H1 (cell line): ENCODE results near the gene LHFPL3. TPM values are rescaled to one million over a fixed set of nuclear protein-coding genes. Genes with fewer than 3 reads are reported as not detected.

Source experiments
- CTCF ChIA-PET: fragments of 300-600 bp; sonication (Branson Sonifier 250); formaldehyde crosslinking; loops from one replicate; lab custom pipeline; 2021; ENCODE audit not compliant: partially characterized antibody; lab: Charles Lee
- POLR2A ChIA-PET: fragments of 300-600 bp; sonication (Branson Sonifier 250); formaldehyde crosslinking; loops from one replicate; lab custom pipeline; 2021; ENCODE audit warnings: inconsistent platforms; ENCODE audit not compliant: partially characterized antibody; lab: Charles Lee
- DNase-seq, 2 experiments: peaks; one replicate each; pipeline versions ENCODE4 v3.0.0 to v3.0.0-alpha.2; 2010 to 2022; ENCODE audit warnings: low spot score in 2 of 2, low read depth in 1 of 2, mixed read lengths in 1 of 2
- FAIRE-seq: peaks from 2 replicates; lab custom pipeline; 2011; peaks lifted over from hg19 to GRCh38; lab: Jason Lieb, UNC
- H2AFZ ChIP-seq: 2 replicates; pipeline ENCODE4 v1.8.1; 2012; ENCODE audit warnings: low read length, inconsistent platforms
- H2AK5ac ChIP-seq: 2 replicates; pipeline ENCODE4 v1.6.1; 2013; ENCODE audit warnings: low read depth, low read length
- H2BK120ac ChIP-seq: replicated peaks from 2 replicates; pipeline ENCODE3; 2013; ENCODE audit warnings: low read depth, low read length, inconsistent platforms
- H2BK12ac ChIP-seq: 2 replicates; pipeline ENCODE4 v1.6.1; 2013; ENCODE audit warnings: low read depth, low read length
- H2BK15ac ChIP-seq: 2 replicates; pipeline ENCODE4 v1.6.1; 2013; ENCODE audit warnings: low read length
- H2BK20ac ChIP-seq: 2 replicates; pipeline ENCODE4 v1.6.1; 2013; ENCODE audit warnings: low read length
- H2BK5ac ChIP-seq: 2 replicates; pipeline ENCODE4 v1.6.1; 2013; ENCODE audit warnings: low read depth, low read length
- H3K14ac ChIP-seq: 2 replicates; pipeline ENCODE4 v1.6.1; 2013; ENCODE audit warnings: inconsistent platforms; ENCODE audit not compliant: insufficient read length
- H3K18ac ChIP-seq: 2 replicates; pipeline ENCODE4 v1.6.1; 2013; ENCODE audit warnings: low read length; ENCODE audit errors: extremely low read depth
- H3K23ac ChIP-seq: 2 replicates; pipeline ENCODE4 v1.6.1; 2013; ENCODE audit warnings: inconsistent platforms; ENCODE audit not compliant: insufficient read length
- H3K23me2 ChIP-seq: 2 replicates; pipeline ENCODE4 v1.6.1; 2013; ENCODE audit warnings: low read depth, low read length
- H3K27ac ChIP-seq: 2 replicates; pipeline ENCODE4 v1.6.1; 2011; ENCODE audit warnings: low read depth, low read length, inconsistent platforms
- H3K27me3 ChIP-seq, 4 experiments: replicated peaks in 1 of 4; 1 replicate in 1 of 4; 2 replicates in 3 of 4; pipeline versions ENCODE4 v1.6.1 to v1.8.1; 2011 to 2013; ENCODE audit warnings: low read length in 3 of 4, mild to moderate bottlenecking in 3 of 4, inconsistent platforms in 2 of 4, mixed read lengths in 2 of 4, moderate library complexity in 1 of 4; ENCODE audit not compliant: control insufficient read depth in 3 of 4, insufficient read depth in 3 of 4; ENCODE audit errors: extremely low read depth in 1 of 4
- H3K36me3 ChIP-seq, 4 experiments: 2 replicates each; pipeline versions ENCODE4 v1.6.1 to v1.8.1; 2011 to 2013; ENCODE audit warnings: mild to moderate bottlenecking in 4 of 4, low read length in 3 of 4, moderate library complexity in 2 of 4, control low read depth in 1 of 4, inconsistent platforms in 1 of 4; ENCODE audit not compliant: insufficient read depth in 4 of 4, control insufficient read depth in 2 of 4
- H3K4ac ChIP-seq: replicated peaks from 2 replicates; pipeline ENCODE3; 2013; ENCODE audit warnings: low read length, low read depth, mixed read lengths, inconsistent platforms; ENCODE audit not compliant: insufficient read length
- H3K4me1 ChIP-seq, 4 experiments: replicated peaks in 1 of 4; 1 replicate in 1 of 4; 2 replicates in 3 of 4; pipeline versions ENCODE4 v1.6.1 to v1.8.1; 2011 to 2013; ENCODE audit warnings: low read length in 3 of 4, inconsistent platforms in 2 of 4, mixed read lengths in 1 of 4; ENCODE audit not compliant: insufficient read depth in 4 of 4, control insufficient read depth in 3 of 4
- H3K4me2 ChIP-seq, 2 experiments: 2 replicates each; pipeline versions ENCODE4 v1.6.1 to v1.8.1; 2011 to 2013; ENCODE audit warnings: low read depth in 2 of 2, low read length in 2 of 2, control low read depth in 1 of 2, inconsistent platforms in 1 of 2, mild to moderate bottlenecking in 1 of 2; ENCODE audit not compliant: insufficient read depth in 1 of 2
- H3K4me3 ChIP-seq, 4 experiments: fragments of 200-600, 300-600 bp in 1 of 4; sonication (generic), shearing (Covaris generic), sonication (Bioruptor Twin) in 1 of 4; 2 replicates each; pipeline versions ENCODE4 v1.5.1 to v1.8.1; 2011 to 2016; ENCODE audit warnings: low read length in 4 of 4, low read depth in 3 of 4, control low read depth in 2 of 4, inconsistent platforms in 2 of 4, mild to moderate bottlenecking in 2 of 4, mixed read lengths in 1 of 4, moderate library complexity in 1 of 4; ENCODE audit not compliant: insufficient read depth in 2 of 4; ENCODE audit errors: extremely low read depth in 1 of 4
- H3K56ac ChIP-seq: replicated peaks from 2 replicates; pipeline ENCODE3; 2013; ENCODE audit warnings: low read depth, mild to moderate bottlenecking, mixed read lengths, low read length, inconsistent platforms; ENCODE audit not compliant: insufficient read length
- H3K79me1 ChIP-seq: 2 replicates; pipeline ENCODE4 v1.6.1; 2013; ENCODE audit warnings: low read depth, low read length, control low read depth
- H3K79me2 ChIP-seq, 2 experiments: 2 replicates each; pipeline versions ENCODE4 v1.6.1 to v1.8.1; 2012 to 2013; ENCODE audit warnings: low read length in 2 of 2, mild to moderate bottlenecking in 2 of 2, inconsistent platforms in 1 of 2; ENCODE audit not compliant: insufficient read depth in 2 of 2, control insufficient read depth in 1 of 2
- H3K9ac ChIP-seq, 4 experiments: replicated peaks in 1 of 4; 1 replicate in 1 of 4; 2 replicates in 3 of 4; pipeline versions ENCODE4 v1.6.1 to v1.8.1; 2011 to 2013; ENCODE audit warnings: low read depth in 3 of 4, low read length in 3 of 4, control low read depth in 2 of 4, mild to moderate bottlenecking in 2 of 4, moderate library complexity in 2 of 4, inconsistent platforms in 1 of 4; ENCODE audit errors: extremely low read depth in 1 of 4
- H3K9me3 ChIP-seq, 2 experiments: 2 replicates each; pipeline versions ENCODE4 v1.6.1 to v1.8.1; 2012 to 2013; ENCODE audit warnings: mild to moderate bottlenecking in 2 of 2, moderate library complexity in 2 of 2, control low read depth in 1 of 2, inconsistent platforms in 1 of 2, low read depth in 1 of 2, low read length in 1 of 2, mixed read lengths in 1 of 2; ENCODE audit not compliant: insufficient read depth in 2 of 2
- H4K20me1 ChIP-seq, 2 experiments: replicated peaks in 1 of 2; 2 replicates each; pipeline versions ENCODE3 to v1.8.1; 2011 to 2013; ENCODE audit warnings: inconsistent platforms in 2 of 2, low read length in 2 of 2, mild to moderate bottlenecking in 1 of 2; ENCODE audit not compliant: insufficient read depth in 2 of 2, control insufficient read depth in 1 of 2
- H4K5ac ChIP-seq: 2 replicates; pipeline ENCODE4 v1.6.1; 2013; ENCODE audit warnings: low read length, low read depth, mixed read lengths, inconsistent platforms; ENCODE audit not compliant: insufficient read length
- H4K8ac ChIP-seq: 2 replicates; pipeline ENCODE4 v1.8.0; 2013; ENCODE audit warnings: mild to moderate bottlenecking, moderate library complexity, low read length, inconsistent platforms; ENCODE audit not compliant: insufficient read depth; ENCODE audit errors: extremely low read depth
- H4K91ac ChIP-seq: replicated peaks from 2 replicates; pipeline ENCODE3; 2013; ENCODE audit warnings: low read length, mixed read lengths, inconsistent platforms; ENCODE audit not compliant: insufficient read length
- CEBPB ChIP-seq: IDR thresholded peaks from 2 replicates; pipeline ENCODE4 v1.6.1; 2012; ENCODE audit warnings: low read depth, low read length
- CTBP2 ChIP-seq: IDR thresholded peaks from 2 replicates; pipeline ENCODE4 v1.7.0; 2011; ENCODE audit warnings: borderline replicate concordance, mild to moderate bottlenecking, moderate library complexity, mixed read lengths, low read length; ENCODE audit not compliant: insufficient read depth, insufficient read length
- EZH2 ChIP-seq: fragments of 200-600 bp; sonication (generic); IDR thresholded peaks from 2 replicates; pipeline ENCODE4 v1.7.1; 2012; ENCODE audit warnings: low read depth, mild to moderate bottlenecking, moderate library complexity, low read length, inconsistent platforms; ENCODE audit not compliant: severe bottlenecking
- JUND ChIP-seq: IDR thresholded peaks from 2 replicates; pipeline ENCODE4 v1.6.1; 2011; ENCODE audit warnings: mild to moderate bottlenecking, improper control_type of control experiment, low read length
- KDM4A ChIP-seq: IDR thresholded peaks from one replicate; pipeline ENCODE4 v1.7.1; 2012; ENCODE audit warnings: low read depth, mild to moderate bottlenecking, moderate library complexity, low read length, inconsistent platforms; ENCODE audit not compliant: severe bottlenecking
- NRF1 ChIP-seq: IDR thresholded peaks from 2 replicates; pipeline ENCODE4 v1.6.1; 2011; ENCODE audit warnings: mild to moderate bottlenecking, low read depth, low read length, improper control_type of control experiment
- RNF2 ChIP-seq: fragments of 200-900, 300-1000 bp; sonication (generic); IDR thresholded peaks from 2 replicates; pipeline ENCODE4 v1.7.1; 2016; ENCODE audit warnings: borderline replicate concordance, low read depth, mild to moderate bottlenecking, antibody characterized with exemption, low read length; ENCODE audit not compliant: poor library complexity, severe bottlenecking; ENCODE audit errors: missing control alignments
- SIRT6 ChIP-seq: IDR thresholded peaks from one replicate; pipeline ENCODE4 v1.7.1; 2012; ENCODE audit warnings: low read length, inconsistent platforms
- TAF7 ChIP-seq: optimal IDR thresholded peaks from 2 replicates; pipeline ENCODE3; 2011; ENCODE audit warnings: low read depth, mild to moderate bottlenecking, inconsistent platforms, low read length, moderate library complexity, borderline replicate concordance
- WGBS, 2 experiments: shearing (Covaris generic) in 1 of 2; methylation state at CpG; one replicate each; pipeline versions ENCODE4 v1.1.6 to v1.1.7; 2013 to 2015; ENCODE audit warnings: low lambda C conversion rate in 2 of 2, mixed read lengths in 2 of 2, inconsistent platforms in 1 of 2, low coverage in 1 of 2, missing lambda C conversion rate in 1 of 2; ENCODE audit not compliant: insufficient replicate concordance in 2 of 2, insufficient coverage in 1 of 2, insufficient read length in 1 of 2; ENCODE audit errors: extremely low coverage in 1 of 2, missing lambda C conversion rate in 1 of 2; 5-methylcytosine and 5-hydroxymethylcytosine counted together
- polyA plus RNA-seq, 7 experiments: library from polyadenylated mRNA; depleted of rRNA in 3 of 7; stranded (reverse) in 5 of 7; unstranded in 2 of 7; fragments of >200 nt in 5 of 7; fragments of 200-250 nt in 2 of 7; gene quantifications; 1 replicate in 5 of 7; 2 replicates in 1 of 7; 4 replicates in 1 of 7; pipeline versions ENCODE4 v1.2.1 to v1.2.3, GENCODE V29; 2011 to 2013; ENCODE audit warnings: missing spikeins in 2 of 7, mixed read lengths in 2 of 7
- total RNA-seq: library from RNA; stranded (reverse); fragmentation: NEBNext Ultra II Directional; extraction: Animal tissue kit (Norgen Biotek cat#: 25700); gene quantifications from 2 replicates; pipeline ENCODE4 v1.2.1, GENCODE V29; 2021

Gene LHFPL3
- total and polyA plus RNA-seq, 2 of the 8 experiments (the other 6 are each of a cell fraction or from before 2014, with no cell fraction given): 0.24 to 0.50 TPM

DNA sequence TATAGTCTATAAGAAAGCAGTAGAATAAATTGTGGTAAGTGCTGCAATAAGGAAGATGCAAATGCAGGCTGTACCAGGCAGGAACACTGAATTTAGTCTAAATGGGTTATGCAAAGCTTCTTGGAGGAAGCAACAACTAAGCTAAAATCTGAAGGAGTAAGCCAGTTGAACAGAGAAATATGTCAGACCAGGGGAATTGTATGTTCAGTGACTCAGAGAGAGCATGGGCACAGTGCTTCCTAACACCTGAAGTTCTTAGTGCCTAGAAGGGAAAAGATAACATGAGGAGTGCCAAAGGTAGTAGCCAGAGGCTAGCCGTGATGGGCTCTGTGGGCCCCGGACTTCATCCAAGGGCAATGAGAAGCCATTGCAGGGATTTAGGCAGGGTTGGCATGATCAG lies 481.5 kb downstream of the LHFPL3 start:
- Histone ChIP-seq H3K23me2 (no peaks in the 10 kb centered on the region; the same call in 1 of the 2 replicates), H3K9me3 (no peaks in the 10 kb centered on the region), H3K56ac (no peak overlapping the region), H3K4me2 (no peak overlapping the region), H2BK15ac (no peak overlapping the region), H3K4ac (no peak overlapping the region), H4K20me1 (no peaks in the 10 kb centered on the region), H2BK12ac (no peak overlapping the region), H3K9ac (no peak overlapping the region), H2AFZ (no peak overlapping the region), H4K5ac (no peak overlapping the region), H4K8ac (no peak overlapping the region), H3K4me1 (no peaks in the 10 kb centered on the region), H3K27me3 (no peaks in the 10 kb centered on the region), H3K79me2 (no peaks in the 10 kb centered on the region), H3K27ac (no peak overlapping the region), H2BK120ac (no peak overlapping the region), H3K18ac (no peak overlapping the region), H2BK5ac (no peak overlapping the region), H2AK5ac (no peak overlapping the region), H3K79me1 (no peaks in the 10 kb centered on the region), H3K14ac (no peak overlapping the region), H4K91ac (no peak overlapping the region), H3K36me3 (no peaks in the 10 kb centered on the region), H3K23ac (no peak overlapping the region), H2BK20ac (no peak overlapping the region), H3K4me3 (no peak overlapping the region)
- FAIRE-seq: no peak
- no peak for DNase-seq
- 91% methylated on average over 2 of the region's 2 CpGs; no CpG with 5 or more reads in 1 of the 2 experiments for WGBS, 2 experiments
- ChIA-PET CTCF (interaction anchor here (1.0 kb wide), 2 partner anchors 38 to 402 kb away, joined by 3 to 5 read pairs; no protein-coding TSS in a partner anchor), POLR2A (no interaction called here)
- TF ChIP-seq KDM4A (no peak), JUND (no peak), CEBPB (no peak), NRF1 (no peak), EZH2 (no peak), CTBP2 (no peak), RNF2 (no peak), SIRT6 (no peak), TAF7 (no peak)
